Measurements from ENCODE around the gene MTMR11.
"Not testable (repeated sequence)": the region's sequence is repeated elsewhere in the genome, so short reads cannot be mapped to it uniquely, and the experiment has no call there.

Gene MTMR11

GRCh38 chr1:149903836-149904491 lies 32.7 kb downstream of the MTMR11 start:
- no peak overlapping the region for H3K27ac ChIP-seq
- H3K4me3 ChIP-seq: no peak overlapping the region
- no peak for DNase-seq (ENCODE audit: low spot score)
- no peak for TF ChIP-seq CTCF (IDR thresholded peaks at IDR 0.05)

GRCh38 chr1:149899460-149900284 lies 37.0 kb downstream of the MTMR11 start, which contains the start of gene BOLA1:
Gene BOLA1, plus strand, starts transcription at chr1:149899568. Its CDS starts 492 bp downstream, at chr1:149900060.
- peak; percentile 94 for DNase-seq (ENCODE audit: low spot score)
- no peak for TF ChIP-seq CTCF (IDR thresholded peaks at IDR 0.05)

GRCh38 chr1:149896575-149896974 lies 40.1 kb downstream of the MTMR11 start:
- DNase-seq (ENCODE audit: low spot score): no peak
- Histone ChIP-seq H3K4me3 (no peak overlapping the region), H3K27ac (no peak overlapping the region)
- no peak for TF ChIP-seq CTCF (IDR thresholded peaks at IDR 0.05)

More at GRCh38 chr1:149899460-149900284, 37.0 kb downstream of the MTMR11 start, which contains the start of gene BOLA1:
- Histone ChIP-seq H3K27ac (peak within 1 kb of the TSS; percentile 92 to 93), H3K4me3 (peak within 1 kb of the TSS; percentile 77)

- DNase-seq (ENCODE audit: low spot score): no peak
- TF ChIP-seq CTCF (IDR thresholded peaks at IDR 0.05): no peak
- H3K27ac ChIP-seq: peak overlapping the region; percentile 97 to 98
- H3K4me3 ChIP-seq: peak overlapping the region; percentile 81
Measured at GRCh38 chr1:149888999-149889289, 47.7 kb downstream of the MTMR11 start.

DNA sequence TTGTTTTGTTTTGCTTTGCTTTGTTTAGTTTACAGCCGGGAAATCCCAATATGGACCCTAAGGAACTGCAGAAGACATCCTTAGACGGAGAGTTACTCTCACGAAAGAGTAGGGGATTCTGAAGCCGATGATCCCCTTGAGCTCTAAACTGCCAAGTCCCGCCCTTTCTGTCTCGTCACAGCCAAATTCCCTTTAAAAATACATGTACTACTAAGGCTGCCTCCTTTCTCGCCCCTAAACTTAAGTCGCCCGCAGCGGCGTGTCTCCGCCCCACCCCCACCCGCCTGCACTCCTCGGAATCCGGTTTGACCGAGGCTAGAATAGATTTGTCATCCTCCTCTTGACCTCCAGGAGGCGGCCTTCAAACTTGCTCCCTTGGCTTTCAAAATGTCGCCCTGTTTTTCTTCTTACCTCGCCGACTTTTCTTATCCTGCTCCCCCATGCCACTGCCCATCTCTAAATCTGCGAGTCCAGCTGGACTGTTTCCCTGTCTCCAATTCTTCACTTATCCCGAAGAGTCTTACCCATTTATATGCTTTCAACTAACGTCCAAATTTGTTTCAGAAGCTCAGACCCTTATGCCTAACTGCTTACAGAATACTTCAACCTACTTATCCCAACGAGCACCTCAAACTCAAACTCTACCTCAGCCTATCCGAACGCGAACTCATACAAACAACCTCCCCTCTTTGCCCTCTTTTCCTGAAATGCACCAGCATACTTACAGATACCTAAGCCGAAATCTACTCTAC lies 48.3 kb downstream of the MTMR11 start:
- DNase-seq (ENCODE audit: low spot score): peak; percentile 93
- Histone ChIP-seq H3K4me3 (peak overlapping the region; percentile 81), H3K27ac (peak overlapping the region; percentile 97 to 98)
- peak; percentile 32 for TF ChIP-seq CTCF (IDR thresholded peaks at IDR 0.05)

GRCh38 chr1:149887456-149888246 lies 49.0 kb downstream of the MTMR11 start:
- peak overlapping the region; percentile 97 to 98 for H3K27ac ChIP-seq
- DNase-seq (ENCODE audit: low spot score): peak; percentile 92
- no peak for TF ChIP-seq CTCF (IDR thresholded peaks at IDR 0.05)
- H3K4me3 ChIP-seq: peak overlapping the region; percentile 81

DNA sequence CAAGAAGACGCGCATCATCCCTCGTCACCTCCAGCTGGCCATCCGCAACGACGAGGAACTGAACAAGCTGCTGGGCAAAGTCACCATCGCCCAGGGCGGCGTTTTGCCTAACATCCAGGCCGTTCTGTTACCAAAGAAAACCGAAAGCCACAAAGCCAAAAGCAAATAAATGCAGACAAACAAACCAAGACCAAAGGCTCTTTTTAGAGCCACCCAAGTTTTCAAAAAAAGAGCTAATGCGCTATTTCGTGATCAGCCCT lies 49.6 kb downstream of the MTMR11 start:
- Histone ChIP-seq H3K27ac (peak overlapping the region; percentile 97 to 98), H3K4me3 (peak overlapping the region; percentile 81)
- not testable (repeated sequence) for DNase-seq (ENCODE audit: low spot score)

Measured in coronary artery (tissue), 2 donors.